Renal cortex interstitium (tissue), 11 donors: Measurements from ENCODE around the gene AFM. TPM values are rescaled to one million over a fixed set of nuclear protein-coding genes. Genes with fewer than 3 reads are reported as not detected.
A peak's percentile ranks its signal among the peaks of the same experiment; 100 is the strongest.

Source experiments
- DNase-seq, 11 donors: peaks; one replicate each; pipeline ENCODE4 v3.0.0-alpha.2; 2013; ENCODE audit warnings: low read depth in 9 of 11, low spot score in 4 of 11; ENCODE audit errors: extremely low read depth in 1 of 11
- polyA plus RNA-seq, 3 donors: library from polyadenylated mRNA; unstranded; fragments of 120-200 nt; gene quantifications; one replicate each; pipeline ENCODE4 v1.2.1, GENCODE V29; 2013; ENCODE audit not compliant: insufficient read length in 3 of 3

The AFM gene
- polyA plus RNA-seq, 3 donors, result 10.8 to 18.5 (median 13.9) TPM

- peak in 3 of 11 donors; percentile 2 to 11 (median 9) for DNase-seq
Measured at GRCh38 chr4:73446336-73446938, 35.1 kb upstream of the AFM start.

GRCh38 chr4:73447671-73448070 is 33.9 kb upstream of the AFM start:
- DNase-seq, result no peak

GRCh38 chr4:73448448-73449203 is 32.9 kb upstream of the AFM start:
- no peak for DNase-seq

GRCh38 chr4:73450398-73451004 is 31.0 kb upstream of the AFM start:
- peak in 1 of 11 donors; percentile 2 for DNase-seq

- no peak for DNase-seq
Measured at GRCh38 chr4:73451404-73451803, 30.1 kb upstream of the AFM start.

- DNase-seq, result no peak
Measured at GRCh38 chr4:73451981-73452747, 29.4 kb upstream of the AFM start.

- no peak for DNase-seq
Measured at GRCh38 chr4:73452953-73453700, 28.4 kb upstream of the AFM start.

GRCh38 chr4:73453701-73454005 is 27.9 kb upstream of the AFM start:
- DNase-seq, result no peak

GRCh38 chr4:73454920-73455319 is 26.6 kb upstream of the AFM start:
- no peak for DNase-seq

- no peak for DNase-seq
Measured at GRCh38 chr4:73456177-73457022, 25.1 kb upstream of the AFM start.

GRCh38 chr4:73458184-73459047 is 23.1 kb upstream of the AFM start:
- no peak for DNase-seq

- DNase-seq, result no peak
Measured at GRCh38 chr4:73459048-73459421, 22.5 kb upstream of the AFM start.

- DNase-seq, result no peak
Measured at GRCh38 chr4:73460913-73461522, 20.5 kb upstream of the AFM start.

- no peak for DNase-seq
Measured at GRCh38 chr4:73468170-73468569, 13.4 kb upstream of the AFM start.

- no peak for DNase-seq
Measured at GRCh38 chr4:73470728-73471127, 10.8 kb upstream of the AFM start.

- DNase-seq, result no peak
Measured at GRCh38 chr4:73477176-73477575, 4.4 kb upstream of the AFM start.

GRCh38 chr4:73479323-73479722 is 2.2 kb upstream of the AFM start:
- no peak for DNase-seq
